Limb (tissue), 2 donors: ENCODE data around the gene MAP3K5.

ENCODE experiments used
- DNase-seq, 2 donors: peaks; one replicate each; pipeline ENCODE4 v3.0.0-alpha.2; 2016; ENCODE audit errors: extremely low spot score in 2 of 2

The MAP3K5 gene

DNA sequence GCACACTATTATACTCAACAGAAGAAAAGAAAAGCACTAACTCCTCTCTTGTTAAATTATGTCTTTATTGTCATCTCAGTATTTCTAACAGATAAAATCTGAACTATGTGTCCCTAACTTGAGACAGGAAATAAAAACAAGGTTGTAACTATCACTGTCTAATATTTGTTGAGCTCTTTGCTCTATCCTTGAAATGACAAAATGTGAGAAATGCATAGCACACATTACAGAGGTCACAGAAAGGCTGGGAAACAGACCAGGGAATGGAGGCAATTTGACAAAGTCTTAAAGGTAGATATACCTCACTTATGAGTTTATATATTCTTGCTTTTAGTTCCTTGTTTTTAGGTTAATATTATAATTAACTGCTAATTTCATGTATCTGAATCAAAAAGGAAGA is 139.6 kb downstream of the MAP3K5 start:
- DNase-seq = no peak

DNA sequence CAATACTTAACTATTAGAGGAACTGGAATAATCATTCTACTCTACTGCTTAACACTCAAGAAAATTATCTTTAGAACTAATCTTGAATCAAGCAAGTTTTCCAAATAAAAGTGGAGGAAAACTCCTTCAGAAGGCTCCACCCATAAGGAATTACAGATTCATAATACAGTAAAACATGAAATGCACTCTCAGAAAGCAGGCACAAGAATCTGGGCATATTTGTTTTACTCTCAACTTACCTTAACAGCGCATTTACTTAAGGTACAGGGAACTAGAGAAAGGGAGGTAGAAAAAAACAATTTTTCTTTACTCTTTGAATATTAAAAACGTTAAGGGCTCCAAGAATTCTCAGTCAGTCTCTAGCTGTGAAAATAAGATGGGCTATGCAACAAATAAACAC is 140.3 kb downstream of the MAP3K5 start:
- DNase-seq = no peak

DNA sequence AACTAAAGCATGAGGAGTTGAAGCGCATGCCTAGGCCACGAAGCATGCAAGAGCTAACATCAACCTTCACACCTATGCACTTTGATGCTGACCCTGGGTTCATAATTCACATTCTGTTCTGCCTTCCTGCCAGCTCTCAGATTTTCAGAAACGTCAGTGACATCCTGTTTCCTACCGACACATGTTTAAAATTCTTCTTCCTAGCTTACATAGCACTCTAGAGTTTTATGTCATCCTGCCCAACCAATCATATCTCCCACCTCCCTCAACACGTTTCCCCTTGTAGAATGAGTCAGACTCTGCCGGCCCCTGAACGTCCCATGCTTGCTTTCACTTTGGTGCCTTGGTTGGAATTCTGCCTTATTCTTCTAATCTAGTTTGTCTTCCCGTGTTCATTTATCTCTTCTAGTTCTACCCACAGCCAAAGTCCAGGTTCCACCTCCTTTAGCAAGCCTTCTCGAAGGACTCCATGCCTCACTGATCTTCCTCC is 144.9 kb downstream of the MAP3K5 start:
- no peak for DNase-seq

DNA sequence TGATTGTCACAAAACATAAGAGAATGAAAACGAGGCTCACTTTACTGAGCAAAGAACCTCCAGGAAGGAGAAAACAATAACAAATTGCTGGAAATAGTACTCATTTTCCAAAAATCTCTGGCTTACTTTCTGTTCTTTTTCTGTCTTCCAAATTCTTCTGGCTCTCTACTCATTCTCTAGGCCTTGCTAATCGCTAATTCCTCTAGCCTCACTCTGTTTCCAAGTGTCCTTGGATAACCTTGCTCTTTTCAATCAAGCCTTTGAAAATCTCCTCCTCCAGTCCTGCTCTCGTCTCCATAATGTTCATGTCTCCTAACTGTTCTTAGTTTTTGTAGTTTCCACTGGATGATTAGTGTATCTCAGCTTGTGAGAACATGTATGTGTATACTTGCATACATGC is 145.9 kb downstream of the MAP3K5 start:
- no peak for DNase-seq

DNA sequence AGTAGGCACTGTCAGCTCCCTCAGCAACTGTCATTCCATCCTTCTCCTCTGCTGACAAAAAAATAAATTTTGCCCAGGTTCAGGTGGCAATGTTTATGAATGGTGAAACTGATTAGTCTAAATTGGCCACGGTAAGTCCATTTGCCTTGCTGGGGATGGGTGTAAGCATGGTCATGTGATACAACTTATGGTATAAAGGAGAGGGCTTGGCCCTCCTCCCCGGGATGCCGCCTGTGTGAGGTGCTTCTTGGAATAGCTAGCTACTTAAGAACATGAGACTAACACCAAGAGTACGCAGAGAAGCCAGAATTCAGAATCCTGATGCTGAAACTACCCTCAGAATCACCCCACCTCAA is 147.7 kb downstream of the MAP3K5 start:
- no peak for DNase-seq

DNA sequence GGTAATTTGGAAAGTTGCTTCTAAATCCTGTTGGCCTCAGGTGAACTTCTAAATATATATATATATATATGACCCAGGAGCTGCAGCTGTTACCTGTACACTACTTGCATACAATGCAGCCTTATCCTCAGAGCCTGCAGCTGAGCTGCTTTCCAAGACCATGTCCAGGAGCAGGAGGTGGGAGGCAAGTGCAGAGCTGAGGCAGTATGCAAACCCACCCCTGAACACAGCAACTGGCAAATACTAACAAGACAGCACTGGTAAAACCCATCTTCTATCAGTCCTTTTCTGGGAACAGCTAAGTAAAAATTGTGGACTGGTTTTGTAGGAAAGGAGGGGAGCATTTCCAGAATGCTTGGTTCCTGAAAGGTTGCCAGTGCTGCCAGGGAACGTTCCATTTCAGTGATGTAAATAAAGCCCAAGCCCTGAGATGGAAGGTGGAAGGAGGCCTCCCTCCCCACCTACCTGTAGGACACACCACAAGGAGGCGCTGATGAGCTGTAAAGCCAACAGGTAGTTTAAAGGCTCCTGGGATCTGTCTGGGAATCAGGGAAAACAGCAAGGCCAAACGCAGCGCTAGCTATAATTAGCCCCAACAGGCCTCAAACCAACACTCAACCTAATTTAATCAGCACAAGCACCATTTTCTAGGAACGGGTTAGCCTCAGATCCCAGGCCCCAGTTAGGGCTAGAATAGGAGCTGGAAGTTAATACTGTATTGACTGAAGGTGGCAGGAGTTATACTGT is 148.3 kb downstream of the MAP3K5 start:
- DNase-seq = peak; percentile 58 to 83

DNA sequence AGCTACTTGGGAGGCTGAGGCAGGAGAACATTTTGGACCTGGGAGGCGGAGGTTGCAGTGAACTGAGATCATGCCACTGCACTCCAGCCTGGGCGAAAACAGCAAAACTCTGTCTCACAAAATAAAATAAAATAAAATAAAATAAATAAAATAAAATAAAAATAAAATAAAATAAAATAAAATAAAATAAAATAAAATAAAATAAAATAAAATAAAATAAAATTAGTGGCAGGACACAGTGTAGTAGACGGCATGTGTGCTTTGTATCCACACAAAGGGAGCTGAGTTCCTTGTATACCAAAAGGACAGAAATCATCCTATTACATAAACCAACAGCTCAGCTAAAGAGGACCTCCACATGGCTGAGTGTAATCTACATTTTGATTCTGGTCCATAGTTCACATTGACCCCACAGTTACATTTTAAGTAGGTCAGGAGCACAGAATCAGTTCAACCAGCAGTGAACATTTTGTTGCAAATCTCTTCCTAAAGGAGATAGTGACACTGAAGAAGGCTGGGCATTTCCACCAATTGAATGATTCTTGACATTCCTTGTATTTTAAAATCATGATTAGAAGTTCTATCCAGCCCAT is 150.3 kb downstream of the MAP3K5 start:
- no peak for DNase-seq

DNA sequence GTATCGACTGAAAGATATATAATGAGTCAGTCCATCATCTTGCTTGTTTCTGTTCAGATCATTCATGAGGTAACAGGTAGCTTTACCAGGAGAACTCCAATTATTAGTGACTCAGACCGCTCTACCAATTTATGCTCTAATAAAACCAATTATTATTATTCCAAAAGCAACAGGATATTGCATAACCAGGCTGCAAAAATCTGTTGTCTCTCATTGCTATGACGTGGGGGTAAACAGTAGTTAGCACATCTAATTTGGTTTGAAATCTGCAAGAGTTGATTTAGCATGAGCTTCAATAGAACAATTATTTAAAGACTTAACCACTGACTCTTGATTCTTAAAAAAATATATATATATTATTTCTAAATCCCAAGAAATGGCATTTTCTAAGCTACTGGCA is 151.1 kb downstream of the MAP3K5 start:
- DNase-seq = no peak

DNA sequence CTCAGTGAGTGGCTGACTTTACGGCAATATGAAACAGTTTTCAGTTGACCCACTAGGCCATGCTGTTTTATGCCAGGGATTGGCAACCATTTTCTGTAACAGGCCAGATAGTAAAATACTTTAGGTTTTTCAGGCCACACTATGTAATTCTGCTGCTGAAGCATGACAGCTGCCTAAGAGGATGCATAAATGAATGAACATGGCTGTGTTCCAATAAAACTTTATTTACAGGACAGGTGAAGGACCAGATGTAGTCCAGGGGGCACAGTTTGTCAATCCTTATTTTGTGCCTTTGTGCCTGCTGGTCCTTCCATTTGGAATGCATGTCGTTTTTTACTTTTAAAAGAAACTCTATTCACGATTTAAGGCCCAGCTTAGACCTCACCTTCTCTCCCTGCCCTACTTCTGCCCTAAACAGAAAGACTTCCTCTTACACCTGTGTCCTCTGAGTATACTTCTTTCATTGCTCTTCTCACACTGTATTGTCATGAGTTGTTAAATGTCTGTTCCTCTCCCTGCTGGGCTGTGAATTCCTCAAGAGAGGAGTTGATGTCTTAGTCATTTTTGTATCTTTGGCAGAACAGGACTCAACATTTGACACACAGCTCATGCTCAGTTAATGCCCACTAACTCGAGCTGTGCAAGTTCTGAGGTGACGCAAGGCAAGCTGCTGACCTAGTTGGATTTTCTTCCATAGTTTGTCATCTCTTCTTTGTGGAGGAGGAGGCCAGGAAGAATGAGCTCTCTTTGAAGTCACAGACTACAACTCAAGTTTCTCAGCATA is 152.0 kb downstream of the MAP3K5 start:
- DNase-seq = no peak

DNA sequence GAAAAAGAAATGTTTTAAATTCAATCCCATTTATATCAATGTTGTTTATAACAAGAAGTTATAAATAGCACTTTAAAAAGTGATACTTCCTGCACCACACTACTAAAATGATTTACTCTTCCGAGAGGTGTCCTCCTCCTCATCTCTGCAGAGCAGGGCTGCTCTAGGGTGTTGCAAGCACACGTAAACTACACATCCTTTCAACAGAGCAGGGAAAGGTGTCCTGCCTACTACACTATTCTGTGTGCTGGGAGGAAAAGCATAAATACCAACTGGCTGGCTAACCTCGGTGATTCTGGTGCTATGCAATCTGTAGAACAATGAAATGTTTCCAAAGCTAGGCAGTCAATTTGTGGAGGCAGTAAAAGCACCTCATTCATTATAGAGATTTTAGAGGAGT is 152.6 kb downstream of the MAP3K5 start:
- no peak for DNase-seq

DNA sequence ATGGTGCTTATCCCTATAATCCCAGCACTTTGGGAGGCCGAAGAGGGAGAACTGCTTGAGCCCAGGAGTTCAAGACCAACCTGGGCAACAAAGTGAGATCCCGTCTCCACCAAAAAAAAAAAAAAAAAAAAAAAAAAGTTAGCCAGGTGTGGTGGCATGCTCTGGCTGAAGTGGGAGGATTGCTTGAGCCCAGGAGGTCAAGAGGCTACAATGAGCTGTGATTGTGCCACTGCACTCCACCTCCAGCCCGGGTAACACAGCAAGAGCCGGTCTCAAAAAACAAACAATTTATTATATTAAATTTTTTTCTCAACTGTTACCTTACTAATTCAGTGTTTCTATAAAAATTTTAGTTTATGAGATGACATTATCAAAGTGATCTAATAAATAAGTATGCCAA is 156.7 kb downstream of the MAP3K5 start:
- DNase-seq = no peak

DNA sequence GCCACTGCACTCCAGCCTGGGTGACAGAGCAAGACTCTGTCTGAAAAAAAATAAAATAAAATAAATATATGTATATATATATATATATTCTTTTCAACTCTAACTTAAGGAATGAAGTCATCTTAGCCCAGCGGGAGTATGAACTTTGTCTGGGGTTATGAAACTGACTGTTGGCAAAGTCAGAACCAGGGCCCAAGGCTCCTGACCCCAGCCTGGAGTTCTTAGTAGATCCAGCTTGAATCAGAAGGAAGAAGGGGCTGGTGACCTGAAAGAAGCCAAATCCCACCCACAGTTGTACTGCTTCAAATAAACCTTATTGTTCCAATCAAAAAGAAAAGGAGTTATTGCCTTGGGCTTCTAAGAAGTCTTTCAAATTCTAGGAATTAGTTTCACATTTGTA is 158.9 kb downstream of the MAP3K5 start:
- no peak for DNase-seq

DNA sequence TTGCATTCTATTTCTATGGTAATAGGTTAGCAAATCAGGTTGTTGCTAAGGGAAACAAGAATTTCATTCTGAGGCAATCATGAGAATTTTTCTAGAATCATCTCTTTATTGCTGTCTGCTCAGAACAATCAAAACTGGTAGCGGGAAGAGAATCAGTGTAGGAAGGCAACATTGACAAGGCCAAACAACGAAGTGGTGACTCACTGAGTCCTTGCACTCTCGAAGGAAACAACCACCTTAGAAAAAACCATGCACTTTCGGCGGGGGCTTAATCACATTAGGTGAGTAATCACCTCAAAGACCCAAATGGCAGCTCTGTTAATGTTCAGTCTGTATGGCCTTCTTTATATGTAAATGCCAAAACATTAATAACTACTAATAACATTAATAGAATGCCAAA is 163.3 kb downstream of the MAP3K5 start:
- DNase-seq = no peak

DNA sequence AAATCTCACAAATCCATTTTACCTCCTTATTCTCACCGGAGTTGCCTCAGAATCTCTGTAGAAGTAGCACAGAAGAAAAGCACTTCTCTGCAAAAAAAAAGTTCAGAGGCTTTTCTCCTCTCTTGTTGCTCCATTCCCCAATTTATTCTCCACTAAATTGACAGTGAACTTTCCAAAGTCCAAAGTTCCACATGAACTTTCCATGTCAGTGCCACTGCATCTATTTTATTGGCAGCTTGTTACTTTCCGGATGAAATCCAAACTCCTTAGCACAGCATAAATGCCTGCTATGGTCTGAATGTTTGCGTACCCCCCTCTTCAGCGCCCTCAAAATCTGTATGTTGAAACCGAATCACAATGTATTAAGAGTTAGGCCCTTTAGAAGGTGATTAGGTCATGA is 165.1 kb downstream of the MAP3K5 start:
- DNase-seq = no peak

DNA sequence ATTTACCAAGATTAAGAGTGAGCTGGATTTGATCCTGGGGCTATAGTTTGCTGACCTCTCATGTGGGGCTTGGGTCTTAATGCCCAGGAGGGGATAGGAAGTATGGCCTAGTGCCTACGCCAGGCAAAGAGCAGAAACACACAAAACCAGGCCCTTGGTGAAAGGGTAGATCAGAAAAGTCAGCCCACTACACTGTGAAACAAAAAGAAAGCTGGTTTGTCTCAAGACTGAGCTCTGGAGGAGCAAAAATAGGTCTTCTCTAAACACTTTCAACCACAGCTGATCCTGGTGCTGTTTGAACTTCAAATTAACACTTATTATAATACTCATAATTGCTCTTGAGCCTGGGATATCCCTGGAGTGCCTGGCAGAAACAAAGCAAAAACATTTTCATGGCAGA is 167.0 kb downstream of the MAP3K5 start:
- DNase-seq = no peak

DNA sequence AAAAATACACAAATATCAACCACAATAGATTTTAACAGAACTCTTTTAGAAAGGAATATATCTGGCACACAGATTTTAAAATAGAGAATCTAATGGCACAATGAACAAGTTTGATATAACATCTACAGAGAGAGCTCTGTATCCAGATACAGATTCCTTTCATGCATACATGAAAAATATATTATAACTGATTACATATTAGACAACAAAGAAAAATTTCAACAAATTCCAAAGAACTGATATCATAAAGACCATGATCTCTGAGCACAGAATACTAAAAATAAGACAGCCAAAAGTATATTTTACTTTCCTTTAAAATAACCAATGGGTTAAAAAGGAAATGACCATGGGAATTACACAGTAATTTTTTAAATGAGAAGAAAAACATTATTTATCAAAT is 167.9 kb downstream of the MAP3K5 start:
- no peak for DNase-seq

DNA sequence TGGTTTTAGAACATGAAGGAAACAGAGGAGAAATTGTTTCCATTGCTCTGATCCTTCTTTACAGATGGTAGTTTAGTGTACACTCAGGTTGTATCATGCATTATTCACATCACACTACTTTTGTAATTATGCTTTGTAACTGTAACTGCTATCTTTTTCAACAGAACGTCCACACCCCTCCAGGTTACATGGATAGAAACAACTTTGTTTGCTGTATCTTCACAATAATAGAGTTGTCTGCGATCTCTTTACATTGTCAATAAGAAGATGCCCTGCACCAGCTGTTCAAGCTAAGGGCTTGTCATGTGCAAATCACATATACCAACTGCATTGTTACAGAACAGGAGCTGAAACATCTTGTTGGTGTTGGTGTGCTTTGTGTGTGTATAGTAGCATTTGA is 174.2 kb downstream of the MAP3K5 start:
- DNase-seq = no peak

DNA sequence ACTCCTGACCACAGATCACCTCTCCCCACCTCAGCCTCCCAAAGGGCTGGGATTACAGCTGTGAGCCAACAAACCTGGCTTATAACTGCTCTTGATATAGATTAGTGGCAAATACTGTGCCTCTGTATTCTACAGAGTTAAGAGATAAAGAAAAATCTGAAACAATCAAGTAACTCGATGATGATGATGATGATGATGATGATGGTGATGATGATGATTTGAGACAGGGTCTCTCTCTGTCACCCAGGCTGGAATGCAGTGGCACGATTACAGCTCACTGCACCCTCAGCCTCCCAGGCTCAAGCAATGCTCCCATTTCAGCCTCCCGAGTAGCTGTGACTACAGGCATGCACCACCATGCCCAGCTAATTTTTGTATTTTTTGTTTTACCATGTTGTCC is 175.8 kb downstream of the MAP3K5 start:
- no peak for DNase-seq

DNA sequence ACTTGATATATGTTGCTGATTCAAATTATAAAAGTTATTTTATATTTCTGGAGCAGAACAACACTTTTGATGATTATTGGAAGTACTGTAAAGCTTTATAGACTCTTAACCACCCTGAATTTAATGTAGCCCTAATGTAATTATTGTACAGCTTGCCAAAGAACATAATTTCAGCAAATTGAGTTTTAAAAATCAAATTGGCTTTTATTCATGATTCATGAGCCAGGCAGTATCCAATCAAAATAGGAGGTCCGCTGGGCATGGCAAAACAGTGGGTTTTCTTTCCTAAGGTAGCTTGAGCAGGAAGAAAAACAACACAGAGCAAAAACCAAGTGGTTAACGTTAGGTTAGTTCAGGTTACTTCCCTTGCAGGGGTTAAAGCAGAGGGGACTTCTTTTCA is 177.3 kb downstream of the MAP3K5 start:
- no peak for DNase-seq

DNA sequence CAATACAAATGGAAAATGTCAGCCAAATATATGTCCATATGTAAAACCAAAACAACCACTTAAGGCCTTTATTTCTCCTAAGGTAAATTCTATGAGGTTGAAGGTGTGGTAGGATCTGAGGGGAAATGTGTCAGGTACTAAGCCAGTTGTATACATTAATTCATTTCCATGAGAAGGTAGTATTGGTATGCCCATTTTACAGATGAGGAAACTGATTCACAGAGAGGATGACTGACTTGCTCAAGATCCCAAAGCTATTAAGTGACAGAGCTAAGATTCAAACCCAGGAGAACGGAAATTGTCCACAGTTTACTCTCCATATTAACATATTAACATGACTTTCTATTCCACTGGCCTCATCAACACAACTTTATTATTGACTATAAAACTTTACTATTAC is 177.9 kb downstream of the MAP3K5 start:
- no peak for DNase-seq

DNA sequence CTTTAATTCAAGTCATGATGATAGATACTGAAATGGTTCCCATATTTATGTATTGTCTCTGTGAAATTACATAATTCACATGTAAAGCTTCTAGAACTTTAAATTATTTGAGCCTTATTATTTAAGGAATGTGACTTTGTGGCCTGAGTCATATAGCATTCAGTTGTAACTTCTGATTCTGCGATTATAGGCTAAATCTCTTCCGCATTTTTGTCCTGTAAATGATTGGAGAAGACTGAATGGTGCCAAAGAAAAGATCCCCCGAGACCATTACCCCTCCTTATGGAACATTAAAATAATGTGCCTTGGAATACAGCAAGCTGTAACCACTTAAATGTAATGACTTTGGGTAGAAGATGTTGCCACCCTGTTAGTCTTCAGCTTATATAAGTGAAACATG is 178.8 kb downstream of the MAP3K5 start:
- no peak for DNase-seq

DNA sequence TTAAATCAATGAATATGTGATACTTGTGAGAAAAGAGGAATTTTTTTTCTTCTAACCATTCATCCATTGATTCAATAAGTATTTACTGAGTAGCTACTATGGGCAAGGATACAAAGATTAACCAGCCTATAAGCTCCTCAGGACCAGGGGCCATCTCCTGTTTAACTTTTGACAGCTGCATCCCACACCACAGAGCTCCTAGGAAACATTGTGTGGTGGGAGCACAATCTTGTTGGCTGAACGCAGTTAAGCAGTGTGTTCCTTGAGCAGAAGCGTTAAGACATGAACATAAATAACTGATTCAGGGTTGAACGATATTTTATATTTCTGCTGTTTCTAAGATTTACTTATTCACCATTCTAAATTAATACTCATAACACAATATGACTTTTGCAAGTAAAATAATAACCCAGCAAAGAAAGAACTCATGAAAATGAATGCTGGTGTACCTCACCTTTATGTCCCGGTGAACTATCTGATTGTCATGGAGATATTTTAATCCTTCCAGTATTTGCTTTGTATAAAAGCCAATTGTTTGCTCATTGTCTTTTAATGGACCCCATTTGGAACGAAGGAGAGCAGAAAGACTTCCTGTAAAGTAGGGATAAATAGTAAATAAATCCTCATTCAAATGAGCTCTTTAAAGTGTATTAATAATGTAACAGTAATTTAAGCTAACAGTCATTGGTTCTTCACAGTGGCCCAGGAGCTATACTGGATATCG is 179.4 kb downstream of the MAP3K5 start:
- DNase-seq = no peak
